ENCODE data around the gene DHRS3. TPM values are rescaled to one million over a fixed set of nuclear protein-coding genes. Genes with fewer than 3 reads are reported as not detected.
A peak's percentile ranks its signal among the peaks of the same experiment; 100 is the strongest.

DHRS3 gene
- total RNA-seq, 4 donors from 2014 or later: 73.3 to 86.9 (median 80.2) TPM

DNA sequence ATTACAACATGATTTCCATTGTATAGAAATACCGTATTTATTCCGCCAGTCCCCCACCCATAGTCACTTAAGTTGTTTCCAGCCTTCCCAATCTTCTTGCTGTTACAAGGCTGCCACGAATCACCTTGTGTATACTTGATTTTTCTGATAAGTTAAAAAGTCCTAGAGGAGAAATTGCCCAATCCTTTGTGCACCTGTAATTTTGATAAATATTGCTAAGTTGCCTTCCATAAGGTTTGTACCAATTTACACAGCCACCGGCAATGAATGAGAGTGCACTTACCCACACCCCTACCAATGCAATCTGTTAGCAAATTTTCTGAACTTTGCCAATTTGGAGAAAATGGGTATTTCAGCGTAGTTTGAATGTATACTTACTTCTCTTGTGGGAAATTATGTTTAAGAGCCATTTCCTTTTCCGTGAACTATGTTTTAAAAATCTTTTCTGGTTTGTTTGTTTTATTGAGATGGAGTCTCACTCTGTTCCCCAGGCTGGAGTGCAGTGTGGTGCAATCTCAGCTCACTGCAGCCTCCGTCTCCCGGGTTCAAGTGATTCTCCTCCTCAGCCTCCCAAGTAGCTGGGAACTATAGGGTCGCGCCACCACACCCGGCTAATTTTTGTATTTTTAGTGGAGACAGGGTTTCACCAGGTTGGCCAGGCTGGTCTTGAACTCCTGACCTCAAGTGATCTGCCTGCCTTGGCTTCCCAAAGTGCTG is 87.4 kb downstream of the DHRS3 start:
- Histone ChIP-seq H3K9me3 (no peaks in the 10 kb centered on the region), H3K4me3 (no peak overlapping the region), H3K27me3 (no peaks in the 10 kb centered on the region), H3K4me1 (peaks cover 11% of the 10 kb centered on the region), H3K27ac (no peak overlapping the region), H3K36me3 (no peaks in the 10 kb centered on the region)
- TF ChIP-seq POLR2AphosphoS5 (IDR thresholded peaks at IDR 0.05): no peak
- no peak for TF ChIP-seq POLR2A (IDR thresholded peaks at IDR 0.05)
- no peak for TF ChIP-seq EP300 (IDR thresholded peaks at IDR 0.05)
- no peak for TF ChIP-seq CTCF (IDR thresholded peaks at IDR 0.05)
- WGBS: 88% methylated on average over 11 of the region's 11 CpGs
- no peak for DNase-seq (ENCODE audit: low spot score in 2 of 2)

DNA sequence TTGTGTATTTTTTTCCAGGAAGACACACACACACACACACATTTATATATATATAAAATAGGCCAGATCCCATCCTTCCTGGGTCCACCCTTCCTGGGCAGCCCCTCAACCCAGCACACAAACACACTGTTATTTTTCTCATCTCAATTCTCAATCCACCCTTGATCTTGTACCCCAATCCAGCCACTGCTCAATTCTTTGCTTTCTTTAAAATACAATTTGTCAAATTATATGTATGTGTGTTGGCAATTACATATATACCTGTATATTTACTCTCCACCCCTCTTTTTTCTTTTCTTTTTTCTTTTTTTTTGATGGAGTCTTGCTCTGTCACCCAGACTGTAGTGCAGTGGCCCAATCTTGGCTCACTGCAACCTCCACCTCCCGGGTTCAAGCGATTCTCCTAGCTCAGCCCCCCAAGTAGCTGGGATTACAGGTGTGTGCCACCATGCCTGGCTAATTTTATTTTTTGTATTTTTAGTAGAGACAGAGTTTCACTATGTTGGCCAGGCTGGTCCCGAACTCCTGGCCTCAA is 88.3 kb downstream of the DHRS3 start:
- DNase-seq (ENCODE audit: low spot score in 2 of 2): no peak
- H3K27ac ChIP-seq: no peak overlapping the region
- no peak for TF ChIP-seq POLR2A (IDR thresholded peaks at IDR 0.05)
- no peak for TF ChIP-seq EP300 (IDR thresholded peaks at IDR 0.05)
- no peak for TF ChIP-seq CTCF (IDR thresholded peaks at IDR 0.05)
- TF ChIP-seq POLR2AphosphoS5 (IDR thresholded peaks at IDR 0.05): no peak
- 98% methylated on average over 3 of the region's 3 CpGs for WGBS
- no peaks in the 10 kb centered on the region for H3K36me3 ChIP-seq
- no peaks in the 10 kb centered on the region for H3K9me3 ChIP-seq
- H3K27me3 ChIP-seq: no peaks in the 10 kb centered on the region
- H3K4me1 ChIP-seq: peaks cover 11% of the 10 kb centered on the region
- no peak overlapping the region for H3K4me3 ChIP-seq

DNA sequence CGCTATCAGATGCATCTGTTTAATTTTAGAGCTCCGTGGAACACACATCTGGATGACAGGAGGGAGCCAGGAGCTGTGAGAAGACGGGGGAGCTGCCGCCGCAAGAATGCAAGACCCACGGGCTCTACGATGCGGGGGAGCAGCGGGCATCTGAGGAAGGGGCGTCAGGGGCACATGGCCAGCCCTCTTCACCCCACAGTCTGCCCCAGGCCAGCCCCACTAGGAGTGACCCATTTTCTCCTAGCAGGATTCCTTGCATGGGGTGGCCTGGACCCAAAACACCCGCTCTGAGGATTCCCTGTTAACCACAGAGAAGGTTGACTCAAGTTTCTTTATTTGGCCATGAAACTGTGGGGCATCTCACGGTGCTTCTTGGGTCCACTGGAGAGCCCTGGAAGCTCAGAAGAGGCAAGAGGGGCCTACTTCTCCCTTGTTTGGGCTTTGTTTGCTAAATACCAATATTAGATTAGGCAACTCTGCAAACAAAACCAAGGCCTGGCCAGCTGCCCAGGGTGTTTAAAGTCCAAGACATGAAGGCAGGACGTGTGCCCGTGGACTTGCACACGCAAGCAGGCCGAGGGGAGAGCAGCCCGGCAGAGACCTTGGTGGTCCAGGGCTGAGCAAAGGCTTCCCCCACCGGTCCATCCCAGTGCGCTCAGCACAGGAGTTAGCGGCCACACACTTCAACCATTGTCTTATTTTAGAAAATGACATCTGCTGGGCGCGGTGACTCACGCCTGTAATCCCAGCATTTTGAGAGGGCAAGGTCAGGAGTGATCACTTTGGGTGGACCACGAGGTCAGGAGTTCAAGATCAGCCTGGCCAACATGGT is 89.8 kb downstream of the DHRS3 start:
- Histone ChIP-seq H3K27me3 (no peaks in the 10 kb centered on the region), H3K27ac (no peak overlapping the region), H3K4me1 (peaks cover 11% of the 10 kb centered on the region), H3K36me3 (no peaks in the 10 kb centered on the region), H3K4me3 (no peak overlapping the region), H3K9me3 (no peaks in the 10 kb centered on the region)
- WGBS: 77% methylated on average over 21 of the region's 24 CpGs
- peak; percentile 89 to 92 for DNase-seq (ENCODE audit: low spot score in 2 of 2)
- TF ChIP-seq EP300 (IDR thresholded peaks at IDR 0.05) (no peak), POLR2AphosphoS5 (IDR thresholded peaks at IDR 0.05) (no peak), CTCF (IDR thresholded peaks at IDR 0.05) (no peak), POLR2A (IDR thresholded peaks at IDR 0.05) (no peak)

- H3K27me3 ChIP-seq: no peaks in the 10 kb centered on the region
- 98% methylated on average over 9 of the region's 16 CpGs for WGBS
- no peaks in the 10 kb centered on the region for H3K9me3 ChIP-seq
- no peak for TF ChIP-seq EP300 (IDR thresholded peaks at IDR 0.05)
- TF ChIP-seq POLR2AphosphoS5 (IDR thresholded peaks at IDR 0.05): no peak
- TF ChIP-seq POLR2A (IDR thresholded peaks at IDR 0.05): no peak
- TF ChIP-seq CTCF (IDR thresholded peaks at IDR 0.05): no peak
- H3K27ac ChIP-seq: no peak overlapping the region
- no peaks in the 10 kb centered on the region for H3K36me3 ChIP-seq
- H3K4me3 ChIP-seq: no peak overlapping the region
- DNase-seq (ENCODE audit: low spot score in 2 of 2): no peak
- H3K4me1 ChIP-seq: peaks cover 11% of the 10 kb centered on the region
These were observed 90.4 kb downstream of the DHRS3 start for GRCh38 chr1:12527564-12527963.

Measured in suprapubic skin (tissue), 4 donors.